Neural cell (in vitro differentiated cells): ENCODE data around the gene ANKMY1. TPM values are rescaled to one million over a fixed set of nuclear protein-coding genes. Genes with fewer than 3 reads are reported as not detected.

ENCODE experiments used
- H2AFZ ChIP-seq: fragments of 200-600, 300-800 bp; sonication (generic), shearing (Covaris generic); 2 replicates; pipeline ENCODE4 v1.6.0; 2014; ENCODE audit warnings: low read depth, mild to moderate bottlenecking, antibody characterized with exemption, low read length, moderate library complexity
- H3F3A ChIP-seq: fragments of 200-600 bp; shearing (Covaris generic); 2 replicates; pipeline ENCODE4 v1.6.1; 2016; ENCODE audit warnings: mild to moderate bottlenecking, moderate library complexity, mixed read lengths, antibody characterized with exemption, low read length; ENCODE audit not compliant: insufficient read depth, poor library complexity, severe bottlenecking
- H3K27ac ChIP-seq: fragments of 200-600, 300-800 bp; sonication (generic), shearing (Covaris generic); 2 replicates; pipeline ENCODE4 v1.5.1; 2014; ENCODE audit warnings: mild to moderate bottlenecking, low read length, moderate library complexity
- H3K27me3 ChIP-seq: fragments of 300-800, 200-600 bp; sonication (generic), shearing (Covaris generic); 2 replicates; pipeline ENCODE4 v1.6.0; 2014; ENCODE audit warnings: mild to moderate bottlenecking, low read depth, low read length, moderate library complexity; ENCODE audit not compliant: insufficient read depth
- H3K36me3 ChIP-seq: fragments of 300-800, 200-600 bp; sonication (generic), shearing (Covaris generic); 2 replicates; pipeline ENCODE4 v1.5.1; 2014; ENCODE audit warnings: mild to moderate bottlenecking, antibody characterized with exemption, low read length, moderate library complexity; ENCODE audit not compliant: insufficient read depth
- H3K4me2 ChIP-seq: fragments of 300-800, 200-600 bp; sonication (generic), shearing (Covaris generic); 2 replicates; pipeline ENCODE4 v1.6.0; 2014; ENCODE audit warnings: mild to moderate bottlenecking, low read length
- H3K4me3 ChIP-seq: fragments of 300-800, 200-600 bp; sonication (generic), shearing (Covaris generic); 2 replicates; pipeline ENCODE4 v1.5.1; 2014; ENCODE audit warnings: mild to moderate bottlenecking, low read length, moderate library complexity
- H3K79me2 ChIP-seq: fragments of 200-600 bp; shearing (Covaris generic); replicated peaks from 2 replicates; pipeline ENCODE4 v1.6.0; 2014; ENCODE audit warnings: mild to moderate bottlenecking, low read length, moderate library complexity; ENCODE audit not compliant: insufficient read depth
- H3K9ac ChIP-seq: fragments of 300-800, 200-600 bp; sonication (generic), shearing (Covaris generic); 2 replicates; pipeline ENCODE4 v1.6.1; 2016; ENCODE audit warnings: mild to moderate bottlenecking, low read length, mixed read lengths
- H3K9me2 ChIP-seq: fragments of 200-600 bp; shearing (Covaris generic); 2 replicates; pipeline ENCODE4 v1.6.1; 2016; ENCODE audit warnings: mild to moderate bottlenecking, low read length, mixed read lengths; ENCODE audit not compliant: insufficient read depth
- H3K9me3 ChIP-seq: fragments of 200-600, 300-800 bp; sonication (generic), shearing (Covaris generic); 2 replicates; pipeline ENCODE4 v1.6.1; 2016; ENCODE audit warnings: mild to moderate bottlenecking, mixed run types, low read length, moderate library complexity, mixed read lengths
- H4K20me1 ChIP-seq: fragments of 200-600 bp; shearing (Covaris generic); 2 replicates; pipeline ENCODE4 v1.6.1; 2016; ENCODE audit warnings: mild to moderate bottlenecking, mixed run types; ENCODE audit not compliant: insufficient read depth
- EP300 ChIP-seq: fragments of 450-650 bp; conservative IDR thresholded peaks from 2 replicates; pipeline ENCODE4 v1.6.1; 2014; ENCODE audit warnings: antibody characterized with exemption, mild to moderate bottlenecking, moderate library complexity; ENCODE audit not compliant: poor library complexity, severe bottlenecking
- EZH2 ChIP-seq: fragments of 200-600, 300-800 bp; shearing (Covaris generic), sonication (generic); IDR thresholded peaks from 2 replicates; pipeline ENCODE4 v1.6.1; 2014; ENCODE audit warnings: antibody characterized with exemption, low read length, borderline replicate concordance, mild to moderate bottlenecking; ENCODE audit not compliant: insufficient read depth, poor library complexity, severe bottlenecking
- MXI1 ChIP-seq: fragments of 450-650 bp; conservative IDR thresholded peaks from 2 replicates; pipeline ENCODE4 v1.6.1; 2014; ENCODE audit warnings: antibody characterized with exemption, mild to moderate bottlenecking; ENCODE audit not compliant: poor library complexity, severe bottlenecking
- POLR2AphosphoS5 ChIP-seq: IDR thresholded peaks from 2 replicates; pipeline ENCODE4 v1.6.1; 2012
- RAD21 ChIP-seq: fragments of 450-650 bp; conservative IDR thresholded peaks from 2 replicates; pipeline ENCODE4 v1.6.1; 2014; ENCODE audit warnings: antibody characterized with exemption, mild to moderate bottlenecking, moderate library complexity
- SMC3 ChIP-seq: fragments of 450-650 bp; conservative IDR thresholded peaks from 2 replicates; pipeline ENCODE4 v1.6.1; 2014; ENCODE audit warnings: antibody characterized with exemption, mild to moderate bottlenecking, moderate library complexity; ENCODE audit not compliant: poor library complexity
- TAF1 ChIP-seq: IDR thresholded peaks from 2 replicates; pipeline ENCODE4 v1.6.1; 2012; ENCODE audit warnings: low read depth
- polyA plus RNA-seq: library from polyadenylated mRNA; depleted of rRNA; stranded (reverse); fragments of >200 nt; gene quantifications from 2 replicates; pipeline ENCODE4 v1.2.3, GENCODE V29; 2014
- TF ChIP-seq, protein P1 (sequence below): IDR thresholded peaks from 2 replicates; pipeline ENCODE4 v1.6.1; 2012; ENCODE audit warnings: borderline replicate concordance
- TF ChIP-seq, protein P2 (sequence below): fragments of 450-650 bp; IDR thresholded peaks from 2 replicates; pipeline ENCODE4 v1.5.1; 2014; ENCODE audit warnings: antibody characterized with exemption, mild to moderate bottlenecking, moderate library complexity; ENCODE audit not compliant: poor library complexity, severe bottlenecking

The ANKMY1 gene
- polyA plus RNA-seq, 1 donor from 2014 or later = 6.6 TPM

DNA sequence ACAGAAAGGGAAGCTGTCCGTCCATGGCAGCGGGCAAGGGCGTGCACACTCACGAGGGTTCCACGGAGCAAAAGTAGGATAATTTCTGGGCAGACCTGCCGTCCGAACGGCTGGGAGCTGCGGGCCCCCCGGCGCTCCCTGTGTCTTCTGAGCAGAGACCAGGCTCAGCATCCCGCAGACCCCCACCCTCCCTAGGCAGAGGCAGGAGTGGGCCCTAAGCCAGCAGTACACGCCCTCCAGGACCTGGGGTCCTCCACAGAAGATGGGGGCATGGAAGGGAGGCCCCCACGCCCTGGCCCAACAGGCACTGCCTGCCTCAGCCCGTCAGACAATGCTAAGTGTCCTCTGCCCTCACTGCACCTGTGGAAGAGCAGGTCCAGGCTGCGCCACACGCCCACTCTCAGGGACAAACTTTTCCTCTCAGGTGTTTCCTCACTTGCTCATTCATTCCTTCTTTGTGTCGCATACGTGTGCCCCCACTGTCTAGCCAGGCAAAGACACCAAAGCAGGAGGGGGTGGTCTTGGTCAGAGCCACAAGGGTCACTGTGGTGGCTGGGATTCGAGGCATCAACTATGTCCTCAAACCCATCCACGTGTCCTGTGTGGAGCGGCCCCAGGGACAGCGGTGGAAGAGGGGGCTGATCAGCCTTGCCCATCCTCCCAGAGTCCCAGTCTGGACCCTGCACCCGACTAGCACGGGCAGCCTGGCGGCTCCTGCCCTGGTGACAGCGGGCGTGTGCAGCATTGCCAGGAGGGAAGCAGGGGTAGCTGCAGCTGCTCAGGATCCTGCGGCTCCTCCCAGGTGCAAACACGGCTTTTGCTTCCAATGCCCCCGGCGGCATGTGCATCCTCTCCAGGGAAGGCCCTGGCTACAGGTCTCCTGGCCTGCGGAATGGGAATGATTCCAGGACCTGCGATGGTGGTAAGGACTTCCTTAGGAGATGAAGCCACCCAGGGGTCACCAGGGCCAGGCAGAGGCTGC, 124.7 kb downstream of the ANKMY1 start:
- no peak overlapping the region for H2AFZ ChIP-seq
- H3F3A ChIP-seq = no peaks in the 10 kb centered on the region
- H3K27ac ChIP-seq = no peak overlapping the region
- no peak overlapping the region for H3K4me3 ChIP-seq
- H4K20me1 ChIP-seq = peaks cover 15% of the 10 kb centered on the region
- TF ChIP-seq EZH2 = no peak
- TF ChIP-seq POLR2AphosphoS5 = no peak
- TF ChIP-seq TAF1 = no peak
- no peaks in the 10 kb centered on the region for H3K9me2 ChIP-seq
- H3K4me2 ChIP-seq = no peak overlapping the region
- H3K36me3 ChIP-seq = no peaks in the 10 kb centered on the region
- H3K9ac ChIP-seq = no peak overlapping the region
- H3K79me2 ChIP-seq = peaks cover 20% of the 10 kb centered on the region
- H3K9me3 ChIP-seq = no peaks in the 10 kb centered on the region
- no peaks in the 10 kb centered on the region for H3K27me3 ChIP-seq

DNA sequence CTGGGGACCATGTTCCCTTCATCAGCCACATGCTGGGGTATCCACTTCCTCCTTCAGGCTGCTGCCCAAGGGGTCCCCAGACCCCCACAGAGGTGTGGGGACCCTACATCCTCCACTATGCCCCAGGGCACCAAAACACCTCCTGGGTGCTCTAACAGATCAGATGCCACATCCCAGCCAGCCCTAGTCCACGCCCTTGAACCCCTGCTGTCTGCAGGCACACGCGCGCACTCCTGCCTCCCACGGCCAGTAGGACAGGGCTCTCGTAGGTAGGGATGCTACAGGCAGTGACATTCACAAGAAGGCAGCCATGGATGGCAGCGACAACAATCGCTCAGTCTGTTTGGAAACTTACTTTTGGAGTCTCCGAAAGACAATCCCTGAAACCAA, 125.4 kb downstream of the ANKMY1 start:
- no peak overlapping the region for H2AFZ ChIP-seq
- H3K79me2 ChIP-seq = peaks cover 13% of the 10 kb centered on the region
- H3F3A ChIP-seq = no peaks in the 10 kb centered on the region
- no peaks in the 10 kb centered on the region for H3K9me2 ChIP-seq
- H3K9ac ChIP-seq = no peak overlapping the region
- no peaks in the 10 kb centered on the region for H3K9me3 ChIP-seq
- TF ChIP-seq, protein P1, sequence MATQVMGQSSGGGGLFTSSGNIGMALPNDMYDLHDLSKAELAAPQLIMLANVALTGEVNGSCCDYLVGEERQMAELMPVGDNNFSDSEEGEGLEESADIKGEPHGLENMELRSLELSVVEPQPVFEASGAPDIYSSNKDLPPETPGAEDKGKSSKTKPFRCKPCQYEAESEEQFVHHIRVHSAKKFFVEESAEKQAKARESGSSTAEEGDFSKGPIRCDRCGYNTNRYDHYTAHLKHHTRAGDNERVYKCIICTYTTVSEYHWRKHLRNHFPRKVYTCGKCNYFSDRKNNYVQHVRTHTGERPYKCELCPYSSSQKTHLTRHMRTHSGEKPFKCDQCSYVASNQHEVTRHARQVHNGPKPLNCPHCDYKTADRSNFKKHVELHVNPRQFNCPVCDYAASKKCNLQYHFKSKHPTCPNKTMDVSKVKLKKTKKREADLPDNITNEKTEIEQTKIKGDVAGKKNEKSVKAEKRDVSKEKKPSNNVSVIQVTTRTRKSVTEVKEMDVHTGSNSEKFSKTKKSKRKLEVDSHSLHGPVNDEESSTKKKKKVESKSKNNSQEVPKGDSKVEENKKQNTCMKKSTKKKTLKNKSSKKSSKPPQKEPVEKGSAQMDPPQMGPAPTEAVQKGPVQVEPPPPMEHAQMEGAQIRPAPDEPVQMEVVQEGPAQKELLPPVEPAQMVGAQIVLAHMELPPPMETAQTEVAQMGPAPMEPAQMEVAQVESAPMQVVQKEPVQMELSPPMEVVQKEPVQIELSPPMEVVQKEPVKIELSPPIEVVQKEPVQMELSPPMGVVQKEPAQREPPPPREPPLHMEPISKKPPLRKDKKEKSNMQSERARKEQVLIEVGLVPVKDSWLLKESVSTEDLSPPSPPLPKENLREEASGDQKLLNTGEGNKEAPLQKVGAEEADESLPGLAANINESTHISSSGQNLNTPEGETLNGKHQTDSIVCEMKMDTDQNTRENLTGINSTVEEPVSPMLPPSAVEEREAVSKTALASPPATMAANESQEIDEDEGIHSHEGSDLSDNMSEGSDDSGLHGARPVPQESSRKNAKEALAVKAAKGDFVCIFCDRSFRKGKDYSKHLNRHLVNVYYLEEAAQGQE = no peak
- TF ChIP-seq TAF1 (no peak), EP300 (no peak), SMC3 (no peak)
- H3K36me3 ChIP-seq = no peaks in the 10 kb centered on the region
- no peak overlapping the region for H3K4me3 ChIP-seq
- peaks cover 9% of the 10 kb centered on the region for H4K20me1 ChIP-seq
- H3K27me3 ChIP-seq = no peaks in the 10 kb centered on the region
- H3K27ac ChIP-seq = no peak overlapping the region
- H3K4me2 ChIP-seq = no peak overlapping the region

DNA sequence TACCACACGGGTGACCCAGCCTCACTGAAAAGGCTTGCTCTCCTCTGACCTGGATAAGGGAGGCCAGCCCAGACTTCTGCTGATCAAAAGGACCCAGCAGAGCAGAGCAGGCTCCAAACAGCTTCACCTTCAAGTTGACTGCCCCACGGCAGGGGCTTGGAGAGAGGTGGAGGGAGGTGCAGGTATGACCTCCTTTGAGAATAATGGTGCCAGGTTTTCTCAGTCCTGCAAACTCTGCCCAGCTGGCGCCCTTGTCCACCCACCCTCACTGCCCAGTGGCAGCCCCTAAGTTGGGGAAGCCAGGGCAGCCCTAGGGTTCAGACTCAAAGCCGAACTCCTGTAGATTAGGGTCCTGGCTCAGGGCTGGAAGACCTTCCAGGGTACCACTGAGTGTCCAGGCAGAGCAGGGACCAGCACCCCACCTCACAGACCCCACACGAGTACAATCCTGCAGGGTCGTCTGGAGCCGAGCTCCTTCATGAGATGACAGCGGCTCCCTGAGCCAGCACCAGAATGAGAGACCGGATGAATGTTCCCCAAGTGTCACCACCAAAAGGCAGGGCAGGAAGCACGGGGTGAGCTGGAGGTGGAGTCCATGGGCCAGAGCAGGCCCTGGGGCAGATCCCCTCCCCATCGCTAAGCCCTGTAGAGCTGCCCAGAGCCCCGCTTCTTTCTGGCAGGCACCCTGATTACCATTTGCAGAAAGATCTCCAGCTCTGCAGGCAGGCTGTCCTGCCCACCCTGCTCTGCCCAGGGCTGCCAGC, 125.9 kb downstream of the ANKMY1 start:
- Histone ChIP-seq H3K36me3 (no peaks in the 10 kb centered on the region), H3K9me2 (no peaks in the 10 kb centered on the region), H3K9me3 (no peaks in the 10 kb centered on the region), H2AFZ (no peak overlapping the region), H3K27ac (no peak overlapping the region), H3F3A (no peaks in the 10 kb centered on the region), H3K4me3 (no peak overlapping the region), H3K4me2 (no peak overlapping the region), H3K27me3 (no peaks in the 10 kb centered on the region), H4K20me1 (peaks cover 5% of the 10 kb centered on the region), H3K9ac (no peak overlapping the region), H3K79me2 (peaks cover 7% of the 10 kb centered on the region)
- TF ChIP-seq EZH2 = no peak
- TF ChIP-seq SMC3 = no peak
- TF ChIP-seq MXI1 = no peak
- TF ChIP-seq, protein P1 = no peak
- TF ChIP-seq, protein P2, sequence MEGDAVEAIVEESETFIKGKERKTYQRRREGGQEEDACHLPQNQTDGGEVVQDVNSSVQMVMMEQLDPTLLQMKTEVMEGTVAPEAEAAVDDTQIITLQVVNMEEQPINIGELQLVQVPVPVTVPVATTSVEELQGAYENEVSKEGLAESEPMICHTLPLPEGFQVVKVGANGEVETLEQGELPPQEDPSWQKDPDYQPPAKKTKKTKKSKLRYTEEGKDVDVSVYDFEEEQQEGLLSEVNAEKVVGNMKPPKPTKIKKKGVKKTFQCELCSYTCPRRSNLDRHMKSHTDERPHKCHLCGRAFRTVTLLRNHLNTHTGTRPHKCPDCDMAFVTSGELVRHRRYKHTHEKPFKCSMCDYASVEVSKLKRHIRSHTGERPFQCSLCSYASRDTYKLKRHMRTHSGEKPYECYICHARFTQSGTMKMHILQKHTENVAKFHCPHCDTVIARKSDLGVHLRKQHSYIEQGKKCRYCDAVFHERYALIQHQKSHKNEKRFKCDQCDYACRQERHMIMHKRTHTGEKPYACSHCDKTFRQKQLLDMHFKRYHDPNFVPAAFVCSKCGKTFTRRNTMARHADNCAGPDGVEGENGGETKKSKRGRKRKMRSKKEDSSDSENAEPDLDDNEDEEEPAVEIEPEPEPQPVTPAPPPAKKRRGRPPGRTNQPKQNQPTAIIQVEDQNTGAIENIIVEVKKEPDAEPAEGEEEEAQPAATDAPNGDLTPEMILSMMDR = no peak
- no peak for TF ChIP-seq RAD21
- TF ChIP-seq TAF1 = no peak
- no peak for TF ChIP-seq EP300
- TF ChIP-seq POLR2AphosphoS5 = no peak
